ENCODE results near the gene IFT25.

DNA sequence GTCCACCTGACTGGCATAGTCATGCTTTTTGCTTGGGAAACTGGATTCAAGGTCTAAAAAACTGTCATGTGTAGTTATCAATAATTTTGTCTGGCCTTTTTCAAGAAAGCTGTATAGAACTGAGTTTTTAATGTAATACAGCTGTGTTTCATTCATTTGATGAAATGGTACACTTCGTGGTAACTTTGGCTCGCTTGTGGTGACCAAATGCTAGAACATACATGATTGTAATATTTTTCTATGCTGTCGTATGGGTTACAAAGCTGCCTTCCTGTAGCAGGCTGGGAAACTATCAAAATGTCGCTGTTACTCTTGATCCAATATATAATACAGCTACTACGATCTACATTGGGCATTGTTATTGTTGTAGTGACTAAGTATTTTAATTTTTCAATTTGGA is 2.8 kb upstream of the IFT25 start:
- TF ChIP-seq, protein P1, sequence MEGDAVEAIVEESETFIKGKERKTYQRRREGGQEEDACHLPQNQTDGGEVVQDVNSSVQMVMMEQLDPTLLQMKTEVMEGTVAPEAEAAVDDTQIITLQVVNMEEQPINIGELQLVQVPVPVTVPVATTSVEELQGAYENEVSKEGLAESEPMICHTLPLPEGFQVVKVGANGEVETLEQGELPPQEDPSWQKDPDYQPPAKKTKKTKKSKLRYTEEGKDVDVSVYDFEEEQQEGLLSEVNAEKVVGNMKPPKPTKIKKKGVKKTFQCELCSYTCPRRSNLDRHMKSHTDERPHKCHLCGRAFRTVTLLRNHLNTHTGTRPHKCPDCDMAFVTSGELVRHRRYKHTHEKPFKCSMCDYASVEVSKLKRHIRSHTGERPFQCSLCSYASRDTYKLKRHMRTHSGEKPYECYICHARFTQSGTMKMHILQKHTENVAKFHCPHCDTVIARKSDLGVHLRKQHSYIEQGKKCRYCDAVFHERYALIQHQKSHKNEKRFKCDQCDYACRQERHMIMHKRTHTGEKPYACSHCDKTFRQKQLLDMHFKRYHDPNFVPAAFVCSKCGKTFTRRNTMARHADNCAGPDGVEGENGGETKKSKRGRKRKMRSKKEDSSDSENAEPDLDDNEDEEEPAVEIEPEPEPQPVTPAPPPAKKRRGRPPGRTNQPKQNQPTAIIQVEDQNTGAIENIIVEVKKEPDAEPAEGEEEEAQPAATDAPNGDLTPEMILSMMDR (IDR thresholded peaks at IDR 0.05), result no peak
- TF ChIP-seq POLR2A (IDR thresholded peaks at IDR 0.05), result no peak
